Sigmoid colon (tissue), 4 donors: ENCODE results near the gene GPHN.

Experiments used
- CTCF ChIP-seq, 4 experiments: fragments of 450-650 bp in 3 of 4; fragments of 200-600 bp in 1 of 4; IDR thresholded peaks; one replicate each; pipeline ENCODE4 v1.5.1; 2016 to 2019; ENCODE audit warnings: antibody characterized with exemption in 4 of 4, mild to moderate bottlenecking in 3 of 4, moderate library complexity in 2 of 4
- POLR2A ChIP-seq, 2 donors: fragments of 450-650 bp; IDR thresholded peaks; one replicate each; pipeline ENCODE4 v1.6.1; 2016; ENCODE audit warnings: antibody characterized with exemption in 2 of 2, mild to moderate bottlenecking in 2 of 2, moderate library complexity in 2 of 2
- POLR2AphosphoS5 ChIP-seq, 4 donors: sonication (generic); formaldehyde crosslinking; IDR thresholded peaks; one replicate each; pipeline ENCODE4 v1.6.1; 2017; ENCODE audit warnings: antibody characterized with exemption in 4 of 4

GRCh38 chr14:66944872-66945271, 436.9 kb downstream of the GPHN start:
- no peak for TF ChIP-seq CTCF (IDR thresholded peaks at IDR 0.05)
- TF ChIP-seq POLR2A (IDR thresholded peaks at IDR 0.05): no peak
- no peak for TF ChIP-seq POLR2AphosphoS5 (IDR thresholded peaks at IDR 0.05)
